Fibroblast of peridontal ligament (primary cell): Measurements from ENCODE around the gene NLRP13.
"Not testable (repeated sequence)": the region's sequence is repeated elsewhere in the genome, so short reads cannot be mapped to it uniquely, and the experiment has no call there.

Source experiments
- DNase-seq: peaks from one replicate; pipeline ENCODE4 v3.0.0-alpha.2; 2010; ENCODE audit errors: extremely low read depth

The NLRP13 gene, protein sequence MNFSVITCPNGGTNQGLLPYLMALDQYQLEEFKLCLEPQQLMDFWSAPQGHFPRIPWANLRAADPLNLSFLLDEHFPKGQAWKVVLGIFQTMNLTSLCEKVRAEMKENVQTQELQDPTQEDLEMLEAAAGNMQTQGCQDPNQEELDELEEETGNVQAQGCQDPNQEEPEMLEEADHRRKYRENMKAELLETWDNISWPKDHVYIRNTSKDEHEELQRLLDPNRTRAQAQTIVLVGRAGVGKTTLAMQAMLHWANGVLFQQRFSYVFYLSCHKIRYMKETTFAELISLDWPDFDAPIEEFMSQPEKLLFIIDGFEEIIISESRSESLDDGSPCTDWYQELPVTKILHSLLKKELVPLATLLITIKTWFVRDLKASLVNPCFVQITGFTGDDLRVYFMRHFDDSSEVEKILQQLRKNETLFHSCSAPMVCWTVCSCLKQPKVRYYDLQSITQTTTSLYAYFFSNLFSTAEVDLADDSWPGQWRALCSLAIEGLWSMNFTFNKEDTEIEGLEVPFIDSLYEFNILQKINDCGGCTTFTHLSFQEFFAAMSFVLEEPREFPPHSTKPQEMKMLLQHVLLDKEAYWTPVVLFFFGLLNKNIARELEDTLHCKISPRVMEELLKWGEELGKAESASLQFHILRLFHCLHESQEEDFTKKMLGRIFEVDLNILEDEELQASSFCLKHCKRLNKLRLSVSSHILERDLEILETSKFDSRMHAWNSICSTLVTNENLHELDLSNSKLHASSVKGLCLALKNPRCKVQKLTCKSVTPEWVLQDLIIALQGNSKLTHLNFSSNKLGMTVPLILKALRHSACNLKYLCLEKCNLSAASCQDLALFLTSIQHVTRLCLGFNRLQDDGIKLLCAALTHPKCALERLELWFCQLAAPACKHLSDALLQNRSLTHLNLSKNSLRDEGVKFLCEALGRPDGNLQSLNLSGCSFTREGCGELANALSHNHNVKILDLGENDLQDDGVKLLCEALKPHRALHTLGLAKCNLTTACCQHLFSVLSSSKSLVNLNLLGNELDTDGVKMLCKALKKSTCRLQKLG

GRCh38 chr19:55931936-55932386 lies at the start of gene NLRP13:
Gene NLRP13 (minus strand): TSS chr19:55932336. CDS start chr19:55932311, 25 bp downstream.
- DNase-seq = no peak

- no peak for DNase-seq
Observed at GRCh38 chr19:55980415-55980814, 48.3 kb upstream of the NLRP13 start.

DNA sequence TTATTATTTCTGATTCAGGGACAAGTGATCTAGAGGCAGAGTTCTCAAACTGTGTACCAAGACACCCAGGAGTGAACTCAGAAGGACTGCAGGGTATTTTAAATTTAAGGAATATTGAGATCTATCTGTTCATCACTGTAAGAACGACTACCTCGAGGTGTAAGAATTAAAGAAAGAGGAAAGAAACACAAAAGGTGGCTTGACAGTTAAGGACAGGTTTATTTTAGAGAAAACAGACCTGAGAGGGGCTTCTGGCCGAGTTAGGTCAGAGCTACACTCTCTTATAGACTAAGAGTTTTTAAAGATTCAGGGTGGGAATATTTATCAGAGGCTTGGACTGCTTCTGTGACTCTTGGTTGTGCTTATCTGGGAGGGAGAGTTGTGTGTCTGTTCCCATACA lies 41.8 kb upstream of the NLRP13 start:
- no peak for DNase-seq

- DNase-seq = no peak
Observed at GRCh38 chr19:55962186-55962585, 30.1 kb upstream of the NLRP13 start.

- DNase-seq = no peak
Observed at GRCh38 chr19:55959996-55960675, 28.0 kb upstream of the NLRP13 start.

DNA sequence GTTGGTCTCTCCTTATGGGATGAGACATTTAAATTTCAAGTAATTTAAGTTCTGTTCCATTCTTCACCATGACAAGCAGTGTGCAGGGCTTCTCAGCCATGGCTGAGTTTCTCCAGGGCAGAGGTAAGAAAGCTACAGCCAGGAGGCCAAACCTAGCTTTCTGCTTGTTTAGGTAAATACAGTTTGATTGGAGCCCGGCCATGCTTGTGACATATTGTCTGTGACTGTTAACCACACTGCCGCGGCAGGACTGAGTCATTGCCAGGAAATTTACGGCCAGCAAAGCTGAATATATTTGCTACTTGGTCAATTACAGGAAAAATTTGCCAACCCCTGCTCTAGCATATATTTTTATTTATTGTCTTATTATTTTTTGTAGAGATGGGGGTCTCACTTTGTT lies 26.2 kb upstream of the NLRP13 start:
- DNase-seq = no peak

- DNase-seq = no peak
Observed at GRCh38 chr19:55956431-55956830, 24.3 kb upstream of the NLRP13 start.

DNA sequence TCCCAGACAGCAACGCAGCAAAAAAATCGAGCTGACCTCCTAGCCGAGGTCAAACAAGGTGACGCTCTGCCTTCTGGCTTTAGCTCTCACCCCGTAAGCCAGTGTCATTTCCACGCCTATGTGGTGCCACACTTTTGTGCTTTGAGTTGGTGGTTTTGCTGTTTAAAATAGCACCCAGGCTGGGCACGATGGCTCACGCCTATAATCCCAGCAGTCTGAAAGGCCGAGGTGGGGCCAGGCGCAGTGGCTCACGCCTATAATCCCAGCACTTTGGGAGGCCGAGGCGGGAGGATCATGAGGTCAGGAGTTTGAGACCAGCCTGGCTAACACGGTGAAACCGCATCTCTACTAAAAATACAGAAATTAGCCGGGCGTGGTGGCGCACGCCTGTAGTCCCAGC lies 18.4 kb upstream of the NLRP13 start:
- not testable (repeated sequence) for DNase-seq

GRCh38 chr19:55947532-55947931 lies 15.4 kb upstream of the NLRP13 start, which contains the start of gene NLRP8:
Gene NLRP8 (plus strand): TSS chr19:55947832.
- no peak for DNase-seq

DNA sequence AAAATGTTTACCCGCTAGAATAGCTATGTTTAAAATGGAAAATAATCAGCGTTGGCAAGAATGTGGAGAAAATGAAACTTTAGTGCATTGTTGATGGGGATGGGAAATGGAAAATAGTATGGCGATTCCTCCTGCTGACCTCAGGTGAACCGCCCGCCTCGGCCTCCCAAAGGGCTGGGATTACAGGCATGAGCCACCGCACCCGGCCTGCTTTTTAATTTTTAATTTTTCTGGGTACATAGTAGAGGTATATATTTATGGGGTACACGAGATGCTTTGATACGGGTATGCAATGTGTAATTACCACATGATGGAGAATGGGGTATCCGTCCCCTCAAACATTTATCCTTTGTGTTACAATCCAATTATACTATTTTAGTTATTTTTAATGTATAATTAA lies 8.2 kb upstream of the NLRP13 start:
- no peak for DNase-seq

GRCh38 chr19:55939206-55939605 lies 7.1 kb upstream of the NLRP13 start:
- no peak for DNase-seq

DNA sequence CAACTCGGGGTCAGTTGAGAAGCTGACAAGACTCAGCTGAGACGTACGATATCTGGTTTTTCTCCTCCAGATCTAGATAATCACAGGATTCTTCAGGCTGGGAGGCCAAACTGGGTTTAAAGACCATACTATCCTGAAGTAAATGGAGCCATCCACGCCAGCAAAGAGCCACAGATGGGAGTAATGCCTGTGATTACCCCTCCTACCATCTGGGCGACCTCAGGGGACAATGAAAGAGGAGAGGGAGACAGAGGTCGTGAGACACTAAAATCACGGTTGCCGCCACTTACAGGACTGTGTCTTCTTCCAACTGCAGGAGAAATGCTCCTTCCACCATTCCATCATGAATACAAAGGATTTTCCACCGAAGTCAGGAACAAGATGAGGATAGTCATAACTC lies 3.1 kb upstream of the NLRP13 start:
- DNase-seq = no peak

GRCh38 chr19:55930996-55931515 lies 1.1 kb downstream of the NLRP13 start:
- DNase-seq = no peak

DNA sequence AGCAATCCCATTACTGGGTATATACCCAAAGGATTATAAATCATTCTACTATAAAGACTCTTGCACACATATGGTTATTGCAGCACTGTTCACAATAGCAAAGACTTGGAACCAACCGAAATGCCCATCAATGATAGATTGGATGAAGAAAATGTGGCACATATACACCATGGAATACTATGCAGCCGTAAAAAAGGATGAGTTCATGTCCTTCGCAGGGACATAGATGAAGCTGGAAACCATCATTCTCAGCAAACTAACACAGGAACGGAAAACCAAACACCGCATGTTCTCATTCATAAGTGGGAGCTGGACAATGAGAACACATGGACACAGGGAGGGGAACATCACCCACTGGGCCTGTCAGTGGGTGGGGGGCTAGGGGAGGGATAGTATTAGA lies 2.9 kb downstream of the NLRP13 start:
- not testable (repeated sequence) for DNase-seq

GRCh38 chr19:55927991-55928390 lies 4.1 kb downstream of the NLRP13 start:
- no peak for DNase-seq

DNA sequence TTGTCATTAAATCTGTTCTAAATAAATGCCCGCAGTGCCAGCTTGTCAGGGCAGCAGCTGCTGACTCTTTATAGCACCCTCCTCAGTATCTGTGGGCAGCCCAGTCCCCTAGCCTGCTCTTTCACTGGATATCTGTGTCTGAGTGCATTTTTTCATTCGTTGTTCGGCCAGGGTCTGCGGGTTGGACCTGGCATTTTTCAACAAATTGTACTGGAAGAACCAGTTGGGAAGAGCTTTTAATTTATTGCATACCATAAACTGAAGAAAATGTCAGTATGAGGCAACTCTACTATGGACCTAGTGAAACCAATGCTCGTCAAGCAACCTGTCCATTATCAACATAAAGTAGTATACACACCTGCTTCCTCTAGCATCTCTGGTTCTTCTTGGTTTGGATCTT lies 8.6 kb downstream of the NLRP13 start:
- no peak for DNase-seq

- no peak for DNase-seq
Observed at GRCh38 chr19:55913643-55914268, 18.4 kb downstream of the NLRP13 start.

DNA sequence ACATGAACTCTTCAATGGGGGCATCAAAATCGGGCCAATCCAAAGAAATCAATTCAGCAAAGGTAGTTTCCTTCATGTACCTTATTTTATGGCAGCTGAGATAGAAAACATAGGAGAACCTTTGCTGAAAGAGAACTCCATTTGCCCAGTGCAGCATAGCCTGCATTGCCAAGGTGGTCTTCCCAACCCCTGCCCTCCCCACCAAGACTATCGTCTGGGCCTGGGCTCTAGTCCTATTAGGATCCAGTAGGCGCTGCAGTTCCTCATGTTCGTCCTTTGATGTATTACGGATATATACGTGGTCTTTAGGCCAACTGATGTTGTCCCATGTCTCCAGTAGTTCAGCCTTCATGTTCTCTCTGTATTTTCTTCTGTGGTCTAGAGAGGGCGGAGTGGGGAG lies 19.2 kb downstream of the NLRP13 start:
- DNase-seq = no peak

GRCh38 chr19:55909801-55910200 lies 22.3 kb downstream of the NLRP13 start:
- no peak for DNase-seq

- DNase-seq = no peak
Observed at GRCh38 chr19:55907746-55908145, 24.4 kb downstream of the NLRP13 start.

GRCh38 chr19:55907286-55907685 lies 24.9 kb downstream of the NLRP13 start:
- DNase-seq = no peak
